ENCODE results near the gene LTF.

The LTF gene

GRCh38 chr3:46400000-46400734, 64.5 kb downstream of the LTF start:
- no peak for TF ChIP-seq CTCF (IDR thresholded peaks at IDR 0.05; ENCODE audit: low read depth, low read length)
- H3K4me3 ChIP-seq (ENCODE audit: low read depth, low read length): no peak overlapping the region

DNA sequence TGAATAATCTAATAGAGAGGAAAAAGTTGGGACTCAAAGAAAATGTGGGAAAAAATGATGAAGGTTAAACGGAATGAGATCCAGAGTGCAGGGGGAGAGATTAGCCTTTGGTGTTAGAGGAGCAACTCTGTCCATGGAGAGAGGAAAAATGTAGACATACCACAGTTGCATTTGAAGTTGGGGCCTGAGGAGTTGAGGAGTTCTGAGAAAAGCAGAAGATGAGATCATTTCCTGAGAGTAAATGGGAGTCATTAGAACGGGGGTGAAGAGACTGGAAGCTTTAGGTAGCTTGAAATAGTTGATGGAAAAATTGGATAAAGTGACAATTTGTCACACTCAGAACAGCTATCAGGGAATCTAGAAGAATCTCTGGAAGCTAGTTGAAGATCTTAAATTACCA, 65.1 kb downstream of the LTF start:
- TF ChIP-seq CTCF (IDR thresholded peaks at IDR 0.05; ENCODE audit: low read depth, low read length): no peak
- H3K4me3 ChIP-seq (ENCODE audit: low read depth, low read length): no peak overlapping the region

GRCh38 chr3:46399098-46399497, 65.6 kb downstream of the LTF start:
- TF ChIP-seq CTCF (IDR thresholded peaks at IDR 0.05; ENCODE audit: low read depth, low read length): no peak
- H3K4me3 ChIP-seq (ENCODE audit: low read depth, low read length): no peak overlapping the region

DNA sequence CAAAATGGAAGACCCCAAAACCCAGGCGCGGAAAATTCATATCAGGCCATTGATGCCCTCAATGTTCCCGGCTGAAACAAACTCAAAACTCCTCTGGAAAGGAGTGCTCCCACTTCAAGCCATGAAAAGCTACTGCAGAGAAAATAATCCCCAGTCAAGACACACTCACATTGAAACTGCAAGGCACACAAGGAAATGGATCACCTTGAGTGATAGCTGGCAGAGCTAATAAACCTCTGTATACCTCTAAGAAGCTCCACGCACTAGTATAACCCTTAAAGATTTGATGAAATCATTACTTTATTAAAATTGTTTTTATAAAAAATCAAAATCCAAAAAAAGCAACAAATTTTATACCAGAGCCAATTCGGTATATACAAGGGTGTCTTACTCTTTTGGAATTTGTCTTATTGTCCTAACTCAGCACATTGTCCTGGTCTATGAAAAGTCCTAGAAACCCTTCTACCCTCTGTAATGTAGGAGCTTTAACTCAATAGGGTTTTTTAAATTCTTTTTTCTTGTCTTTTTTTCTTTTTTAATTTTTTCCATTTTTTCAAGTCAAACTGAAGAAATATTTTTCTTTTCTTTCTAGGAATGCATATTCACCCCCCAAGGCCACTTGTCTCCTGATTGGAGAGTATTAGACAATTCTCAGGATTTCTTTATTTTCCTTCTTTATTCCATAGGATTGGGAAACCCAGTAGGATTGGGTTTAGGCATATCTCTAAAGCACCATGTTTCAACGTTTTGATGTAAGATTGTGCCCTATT, 66.3 kb downstream of the LTF start:
- no peak overlapping the region for H3K4me3 ChIP-seq (ENCODE audit: low read depth, low read length)
- TF ChIP-seq CTCF (IDR thresholded peaks at IDR 0.05; ENCODE audit: low read depth, low read length): no peak

DNA sequence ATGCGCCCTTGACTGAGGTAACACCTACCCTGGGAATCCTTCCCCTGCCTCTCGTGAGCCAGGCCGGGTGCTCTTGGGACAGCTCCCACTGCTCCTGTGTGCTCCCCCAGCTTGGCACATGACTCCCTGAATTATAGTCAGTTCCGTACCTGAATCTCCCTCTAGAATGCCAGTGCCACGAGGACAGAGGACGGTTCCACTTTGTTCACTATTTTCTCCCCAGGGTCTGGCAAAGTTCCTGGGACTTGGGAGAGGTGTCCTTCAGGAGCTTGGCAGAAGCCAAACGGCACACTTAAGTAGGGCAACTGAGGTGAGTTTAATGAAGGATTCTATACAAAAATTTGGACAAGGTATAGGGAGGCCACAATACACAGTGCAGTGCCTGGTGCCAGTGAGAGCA, 67.6 kb downstream of the LTF start:
- no peak overlapping the region for H3K4me3 ChIP-seq (ENCODE audit: low read depth, low read length)
- TF ChIP-seq CTCF (IDR thresholded peaks at IDR 0.05; ENCODE audit: low read depth, low read length): no peak

DNA sequence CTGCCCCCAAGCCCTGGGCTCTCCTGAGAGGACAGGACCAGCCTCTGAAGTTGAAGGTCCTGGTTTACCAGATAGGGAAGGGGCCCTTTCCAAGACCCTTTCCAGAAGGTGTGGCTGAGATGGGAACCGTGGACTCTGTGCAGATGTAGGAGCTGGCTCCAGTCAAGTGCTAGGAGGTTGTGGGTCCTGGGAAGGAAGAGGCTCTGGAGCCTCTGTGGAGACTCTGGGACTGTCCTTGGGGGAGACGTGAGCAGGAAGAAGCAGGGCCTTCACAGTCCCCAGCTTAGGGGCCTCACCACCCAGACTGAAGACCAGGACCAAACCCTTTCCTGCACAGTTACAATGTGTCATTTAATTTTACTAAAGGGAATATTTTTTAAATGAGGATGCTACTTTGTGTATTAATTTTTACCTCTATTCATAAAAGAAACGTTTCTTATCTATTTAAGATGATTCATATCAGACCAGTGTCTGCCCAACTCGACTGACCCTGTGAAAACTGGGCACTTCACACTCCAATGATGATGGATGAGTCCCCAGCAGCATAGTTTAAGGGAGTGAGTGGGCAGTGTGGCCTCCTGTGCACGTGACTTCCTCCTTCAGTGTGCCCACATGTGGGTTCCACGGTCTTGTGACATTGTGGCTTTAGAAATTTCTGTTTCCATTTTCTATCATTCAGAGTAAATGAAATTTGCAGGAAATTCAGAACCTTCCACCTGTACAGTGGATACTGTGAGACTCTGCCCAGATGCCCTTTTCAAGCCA, 68.8 kb downstream of the LTF start:
- TF ChIP-seq CTCF (IDR thresholded peaks at IDR 0.05; ENCODE audit: low read depth, low read length): no peak
- H3K4me3 ChIP-seq (ENCODE audit: low read depth, low read length): no peak overlapping the region

Measured in WI38 (cell line).